ENCODE measurements around the gene RUNX3. TPM values are rescaled to one million over a fixed set of nuclear protein-coding genes. Genes with fewer than 3 reads are reported as not detected.
"Not testable (repeated sequence)": the region's sequence is repeated elsewhere in the genome, so short reads cannot be mapped to it uniquely, and the experiment has no call there.

RUNX3 gene
- total and polyA plus RNA-seq, 2 donors = 0.37 to 2.5 TPM

DNA sequence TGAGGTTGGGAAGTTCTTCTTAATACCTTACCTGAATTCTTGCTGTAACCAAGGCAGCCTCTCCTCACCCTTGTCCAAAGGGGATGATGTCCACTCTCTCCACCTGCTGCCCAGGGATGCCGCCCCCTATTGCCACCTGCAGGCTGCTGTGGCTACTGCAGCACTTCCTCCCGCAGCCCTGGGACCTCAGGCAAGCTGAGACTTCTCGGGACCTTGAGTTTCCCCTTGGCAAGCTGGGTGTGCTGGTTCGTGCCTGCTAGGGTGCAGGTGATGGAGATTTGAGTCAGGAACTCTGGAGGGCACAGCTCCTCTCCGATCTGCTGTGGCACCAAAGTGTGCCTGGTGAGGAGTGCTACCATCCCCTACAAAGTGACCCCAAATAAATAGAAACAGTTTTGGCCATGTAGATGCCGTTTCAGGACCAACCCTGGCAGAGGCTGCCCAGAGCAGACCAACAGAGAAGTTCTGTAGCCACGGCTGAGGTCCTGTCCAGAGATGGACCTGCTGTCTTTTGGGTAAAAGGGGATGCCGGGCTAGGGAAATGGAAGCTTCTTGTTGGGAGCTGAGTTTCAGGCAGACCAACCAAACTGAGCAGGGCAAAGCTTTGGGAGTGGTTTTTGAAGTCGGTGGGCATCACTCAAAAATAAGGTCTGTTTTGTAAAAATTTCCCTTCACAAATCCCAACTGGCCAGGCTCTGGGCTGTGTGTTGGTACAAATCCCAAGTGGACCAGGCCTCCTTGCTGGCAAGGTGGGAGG is 31.7 kb downstream of the RUNX3 start:
- H3K36me3 ChIP-seq (ENCODE audit: insufficient read depth) = no peaks in the 10 kb centered on the region
- H3K27ac ChIP-seq (ENCODE audit: low read depth) = no peak overlapping the region
- no peaks in the 10 kb centered on the region for H3K4me1 ChIP-seq (ENCODE audit: insufficient read depth)
- no peak for DNase-seq (ENCODE audit: extremely low spot score)
- H3K4me3 ChIP-seq (ENCODE audit: low read depth, low read length) = no peak overlapping the region
- 37% methylated on average over 9 of the region's 9 CpGs for WGBS

DNA sequence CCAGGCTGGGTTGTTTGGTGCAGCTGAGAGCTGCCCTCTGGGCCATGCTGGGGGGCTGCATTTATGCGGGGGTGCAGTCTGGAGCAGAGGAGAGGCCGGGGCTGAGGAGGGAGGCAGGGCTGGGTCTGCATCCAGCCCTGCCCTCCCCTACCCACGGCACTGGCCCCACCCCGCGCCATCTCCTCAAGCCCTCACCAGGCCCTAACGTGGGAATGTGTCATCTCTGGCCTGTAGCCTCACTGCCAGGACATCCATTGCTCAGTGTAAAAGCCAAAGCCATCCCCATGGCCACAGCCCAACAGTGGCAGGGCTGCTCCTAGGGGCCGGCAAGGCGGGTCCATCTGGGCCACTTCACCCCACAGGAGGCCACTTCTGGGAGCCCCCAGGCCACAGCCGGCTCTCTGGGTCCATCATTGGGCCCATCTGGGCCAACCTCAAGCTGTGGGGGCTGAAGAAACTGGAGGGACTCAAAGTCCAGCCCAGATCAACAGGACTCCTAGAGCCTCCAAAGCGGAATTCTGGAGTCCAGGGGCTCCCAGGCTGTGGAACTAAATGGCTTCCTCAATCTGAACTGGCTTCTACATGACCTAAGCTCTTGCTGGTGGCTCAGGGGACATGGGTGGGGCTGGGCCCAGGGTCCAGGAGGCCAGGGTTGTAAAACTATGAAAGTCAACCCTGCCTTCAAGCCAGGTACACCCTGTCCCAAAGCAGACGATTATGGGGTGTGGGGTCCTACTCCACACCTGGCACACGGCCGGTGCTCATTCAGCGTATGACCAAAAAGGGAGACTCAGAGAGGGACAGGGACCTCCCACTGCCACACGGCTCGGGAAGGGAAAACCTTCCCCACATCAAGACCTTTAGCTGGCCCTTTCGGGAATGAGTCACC is 32.6 kb downstream of the RUNX3 start:
- H3K27ac ChIP-seq (ENCODE audit: low read depth) = no peak overlapping the region
- H3K36me3 ChIP-seq (ENCODE audit: insufficient read depth) = no peaks in the 10 kb centered on the region
- WGBS = 74% methylated on average over 17 of the region's 17 CpGs
- no peak for DNase-seq (ENCODE audit: extremely low spot score)
- H3K4me1 ChIP-seq (ENCODE audit: insufficient read depth) = no peaks in the 10 kb centered on the region
- no peak overlapping the region for H3K4me3 ChIP-seq (ENCODE audit: low read depth, low read length)

DNA sequence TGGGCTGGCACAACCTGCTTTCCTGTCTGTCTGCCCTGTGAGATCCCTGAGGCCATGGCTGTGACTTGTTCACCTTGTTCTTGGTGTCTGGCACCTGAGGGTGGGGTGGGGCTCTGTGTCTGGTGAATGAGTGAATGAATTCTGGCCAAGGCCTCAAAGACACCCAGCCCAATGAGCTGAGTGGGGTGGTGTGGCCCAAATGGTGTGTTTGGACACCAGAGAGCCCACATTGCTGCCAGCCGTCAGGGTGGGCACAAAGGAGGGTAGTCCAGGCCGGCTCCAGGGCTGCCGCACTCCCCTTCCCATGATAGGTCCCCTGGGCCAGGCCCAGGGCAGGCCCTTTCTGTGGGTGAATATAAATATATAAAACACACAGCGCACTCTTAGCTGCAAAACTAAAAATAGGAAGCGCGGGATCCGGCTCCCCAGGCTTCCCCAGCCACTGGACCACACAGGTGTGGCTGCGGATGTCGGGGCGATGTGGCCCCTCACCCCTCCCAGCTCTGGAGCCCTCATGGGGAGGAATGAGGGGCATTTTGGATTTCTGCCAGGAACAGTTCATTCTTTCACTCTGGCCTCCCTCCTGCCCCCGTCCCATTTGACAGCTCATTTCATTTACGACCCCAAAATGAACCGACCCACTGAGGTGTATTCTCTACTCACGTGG is 33.3 kb downstream of the RUNX3 start:
- WGBS = 66% methylated on average over 14 of the region's 14 CpGs
- H3K27ac ChIP-seq (ENCODE audit: low read depth) = no peak overlapping the region
- no peaks in the 10 kb centered on the region for H3K4me1 ChIP-seq (ENCODE audit: insufficient read depth)
- DNase-seq (ENCODE audit: extremely low spot score) = no peak
- no peak overlapping the region for H3K4me3 ChIP-seq (ENCODE audit: low read depth, low read length)
- H3K36me3 ChIP-seq (ENCODE audit: insufficient read depth) = no peaks in the 10 kb centered on the region

DNA sequence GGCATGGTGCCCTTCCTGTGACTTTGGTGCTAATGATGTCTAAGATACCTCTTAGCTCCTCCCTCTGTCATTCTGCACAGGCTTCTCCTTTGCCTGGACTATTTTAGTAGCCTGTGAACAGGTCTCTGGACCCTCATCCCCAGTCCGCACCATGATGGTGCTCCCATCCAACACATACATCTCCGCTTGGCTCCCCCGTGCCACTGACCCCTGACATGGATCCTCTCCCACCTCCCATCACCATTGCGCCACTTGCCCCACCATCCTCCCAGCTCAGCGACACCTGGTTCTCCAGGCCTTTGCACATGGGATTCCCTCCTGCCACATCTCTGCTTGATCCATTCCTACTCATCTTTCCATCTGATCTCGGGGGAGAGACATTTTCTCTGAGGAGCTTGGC is 33.9 kb downstream of the RUNX3 start:
- Histone ChIP-seq H3K4me3 (ENCODE audit: low read depth, low read length) (no peak overlapping the region), H3K27ac (ENCODE audit: low read depth) (no peak overlapping the region), H3K4me1 (ENCODE audit: insufficient read depth) (no peaks in the 10 kb centered on the region), H3K36me3 (ENCODE audit: insufficient read depth) (no peaks in the 10 kb centered on the region)
- DNase-seq (ENCODE audit: extremely low spot score) = no peak
- 95% methylated on average over 6 of the region's 6 CpGs for WGBS

DNA sequence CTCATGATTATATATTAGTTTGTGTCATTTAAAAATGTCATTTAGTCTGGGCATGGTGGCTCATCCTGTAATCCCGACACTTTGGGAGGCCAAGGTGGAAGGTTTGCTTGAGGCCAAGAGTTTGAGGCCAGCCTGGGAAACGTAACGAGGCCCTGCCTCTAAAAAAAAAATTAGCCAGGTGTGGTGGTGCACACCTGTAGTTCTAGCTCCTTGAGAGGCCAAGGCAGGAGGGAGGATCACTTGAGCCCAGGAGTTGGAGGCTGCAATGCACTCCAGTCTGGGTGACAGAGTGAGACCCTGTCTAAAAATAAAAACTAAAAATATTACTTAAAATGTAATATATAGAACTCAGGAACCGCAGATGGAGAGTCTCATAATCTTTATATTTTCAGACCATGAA is 34.6 kb downstream of the RUNX3 start:
- no peak overlapping the region for H3K4me3 ChIP-seq (ENCODE audit: low read depth, low read length)
- no peaks in the 10 kb centered on the region for H3K4me1 ChIP-seq (ENCODE audit: insufficient read depth)
- no peak for DNase-seq (ENCODE audit: extremely low spot score)
- no peaks in the 10 kb centered on the region for H3K36me3 ChIP-seq (ENCODE audit: insufficient read depth)
- H3K27ac ChIP-seq (ENCODE audit: low read depth) = no peak overlapping the region
- WGBS = 86% methylated on average over 4 of the region's 4 CpGs

DNA sequence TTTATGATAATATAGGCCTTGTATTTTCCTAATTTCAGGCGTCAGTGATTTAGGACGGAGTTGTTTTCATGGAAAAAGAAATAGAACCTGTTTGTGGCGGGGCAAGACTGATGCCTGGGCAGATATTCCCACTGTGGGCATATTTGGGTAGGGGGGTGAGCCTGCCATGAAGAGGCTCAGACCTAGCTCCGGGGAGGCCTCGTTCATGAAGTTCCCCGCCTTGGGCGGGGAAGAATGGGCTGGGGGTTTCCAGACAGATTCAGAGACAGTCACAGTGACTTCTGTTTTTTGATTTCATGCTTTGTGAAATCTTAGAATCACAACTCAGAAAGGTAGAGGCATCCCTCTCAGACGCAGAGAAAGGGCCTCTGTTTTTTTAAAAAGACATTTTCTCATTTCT is 36.1 kb downstream of the RUNX3 start:
- Histone ChIP-seq H3K27ac (ENCODE audit: low read depth) (no peak overlapping the region), H3K4me1 (ENCODE audit: insufficient read depth) (no peaks in the 10 kb centered on the region), H3K4me3 (ENCODE audit: low read depth, low read length) (no peak overlapping the region), H3K36me3 (ENCODE audit: insufficient read depth) (no peaks in the 10 kb centered on the region)
- DNase-seq (ENCODE audit: extremely low spot score) = no peak
- 77% methylated on average over 8 of the region's 8 CpGs for WGBS

DNA sequence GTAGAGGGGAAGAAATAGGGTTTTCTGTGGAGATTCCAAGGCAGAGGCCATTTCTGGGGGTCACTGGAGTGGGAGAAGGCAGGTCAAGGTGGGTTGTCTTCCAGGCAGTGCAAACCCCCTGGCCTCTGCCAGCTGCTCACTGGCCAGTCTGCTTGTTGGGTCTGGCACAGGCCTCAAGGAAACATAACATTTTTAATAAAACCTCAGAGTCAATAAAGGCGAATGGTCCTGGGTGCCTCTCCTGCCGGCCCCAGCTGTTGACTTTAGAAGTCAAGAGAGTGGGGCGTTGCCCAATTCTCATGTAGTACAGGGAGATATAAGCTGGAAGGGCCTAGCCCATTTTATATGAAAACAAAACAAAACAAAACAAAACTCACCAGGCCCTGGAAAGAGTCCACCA is 36.6 kb downstream of the RUNX3 start:
- H3K4me1 ChIP-seq (ENCODE audit: insufficient read depth) = no peaks in the 10 kb centered on the region
- 62% methylated on average over 3 of the region's 3 CpGs for WGBS
- H3K4me3 ChIP-seq (ENCODE audit: low read depth, low read length) = no peak overlapping the region
- H3K27ac ChIP-seq (ENCODE audit: low read depth) = no peak overlapping the region
- DNase-seq (ENCODE audit: extremely low spot score) = no peak
- H3K36me3 ChIP-seq (ENCODE audit: insufficient read depth) = no peaks in the 10 kb centered on the region

DNA sequence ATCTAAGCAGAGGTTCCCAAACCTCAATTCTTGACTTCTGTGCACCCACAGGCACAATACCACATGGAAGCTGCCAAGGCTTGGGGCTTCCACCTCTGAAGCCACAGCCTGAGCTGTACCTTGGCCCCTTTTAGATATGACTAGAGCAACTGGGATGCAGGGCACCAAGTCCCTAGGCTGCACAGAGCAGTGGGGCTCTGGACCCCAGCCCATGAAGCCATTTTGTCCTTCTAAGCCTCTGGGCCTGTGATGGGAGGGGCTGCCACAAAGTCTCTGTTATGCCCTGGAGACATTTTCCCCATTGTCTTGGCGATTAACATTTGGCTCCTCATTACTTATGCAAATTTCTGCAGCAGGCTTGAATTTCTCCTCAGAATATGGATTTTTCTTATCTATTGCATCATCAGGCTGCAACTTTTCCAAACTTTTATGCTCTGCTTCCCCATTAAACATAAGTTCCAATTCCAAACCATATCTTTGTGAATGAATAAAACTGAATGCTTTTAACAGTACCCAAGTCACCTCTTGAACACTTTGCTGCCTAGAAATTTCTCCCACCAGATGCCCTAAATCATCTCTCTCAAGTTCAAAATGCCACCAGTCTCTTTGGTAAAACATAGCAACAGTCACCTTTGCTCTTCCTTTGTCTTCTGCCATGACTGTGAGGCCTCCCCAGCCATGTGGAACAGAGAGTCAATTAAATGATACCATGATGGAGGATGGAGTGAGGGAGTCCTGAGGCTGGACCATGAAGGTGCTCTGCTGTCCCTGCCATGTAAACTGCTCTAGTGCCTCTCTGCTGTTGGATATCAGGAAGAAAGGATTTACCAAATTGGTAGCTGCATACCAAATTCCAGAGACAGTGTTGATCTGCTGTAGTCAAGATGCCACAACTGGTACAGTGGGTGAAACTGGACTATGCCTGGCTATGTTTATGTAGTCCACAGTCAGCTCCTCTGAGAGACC is 37.6 kb downstream of the RUNX3 start:
- Histone ChIP-seq H3K36me3 (ENCODE audit: insufficient read depth) (no peaks in the 10 kb centered on the region), H3K27ac (ENCODE audit: low read depth) (no peak overlapping the region), H3K4me1 (ENCODE audit: insufficient read depth) (no peaks in the 10 kb centered on the region), H3K4me3 (ENCODE audit: low read depth, low read length) (no peak overlapping the region)
- WGBS = 81% methylated on average over 1 of the region's 1 CpG
- no peak for DNase-seq (ENCODE audit: extremely low spot score)

DNA sequence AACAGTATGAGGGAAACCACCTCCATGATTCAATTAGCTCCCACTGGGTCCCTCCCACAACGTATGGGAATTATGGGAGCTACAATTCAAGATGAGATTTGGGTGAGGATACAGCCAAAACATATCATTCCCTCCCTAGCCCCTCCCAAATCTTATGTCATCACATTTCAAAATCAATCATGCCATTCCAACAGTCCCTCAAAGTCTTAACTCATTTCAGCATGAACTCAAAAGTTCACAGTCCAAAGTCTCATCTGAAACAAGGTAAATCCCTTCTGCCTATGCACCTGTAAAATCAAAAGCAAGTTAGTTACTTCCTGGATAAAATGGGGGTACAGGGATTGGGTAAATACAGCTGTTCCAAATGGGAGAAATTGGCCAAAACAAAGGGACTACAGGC is 38.7 kb downstream of the RUNX3 start:
- not testable (repeated sequence) for H3K4me3 ChIP-seq (ENCODE audit: low read depth, low read length); H3K27ac ChIP-seq (ENCODE audit: low read depth); DNase-seq (ENCODE audit: extremely low spot score); H3K4me1 ChIP-seq (ENCODE audit: insufficient read depth); H3K36me3 ChIP-seq (ENCODE audit: insufficient read depth)
- 62% methylated on average over 1 of the region's 1 CpG for WGBS

DNA sequence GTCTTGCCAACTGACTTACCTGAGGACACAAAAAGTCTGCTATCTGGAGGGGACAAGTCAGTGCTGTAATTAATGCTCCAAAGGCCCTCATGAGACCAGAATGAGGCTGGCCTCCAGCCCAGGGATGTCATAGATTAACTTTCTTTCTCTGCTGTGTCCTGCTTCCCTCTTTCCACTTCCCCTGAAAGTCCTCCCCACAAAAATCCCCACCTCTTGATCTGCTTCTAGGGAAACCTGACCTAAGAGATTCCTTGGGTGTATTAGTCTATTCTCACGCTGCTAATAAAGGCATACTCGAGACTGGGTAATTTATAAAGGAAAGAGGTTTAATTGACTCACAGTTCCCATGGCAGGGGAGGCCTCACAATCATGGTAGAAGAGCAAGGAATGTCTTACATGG is 39.2 kb downstream of the RUNX3 start:
- H3K4me1 ChIP-seq (ENCODE audit: insufficient read depth) = no peaks in the 10 kb centered on the region
- no peak for DNase-seq (ENCODE audit: extremely low spot score)
- H3K36me3 ChIP-seq (ENCODE audit: insufficient read depth) = no peaks in the 10 kb centered on the region
- 90% methylated on average over 2 of the region's 2 CpGs for WGBS
- no peak overlapping the region for H3K27ac ChIP-seq (ENCODE audit: low read depth)
- H3K4me3 ChIP-seq (ENCODE audit: low read depth, low read length) = no peak overlapping the region

DNA sequence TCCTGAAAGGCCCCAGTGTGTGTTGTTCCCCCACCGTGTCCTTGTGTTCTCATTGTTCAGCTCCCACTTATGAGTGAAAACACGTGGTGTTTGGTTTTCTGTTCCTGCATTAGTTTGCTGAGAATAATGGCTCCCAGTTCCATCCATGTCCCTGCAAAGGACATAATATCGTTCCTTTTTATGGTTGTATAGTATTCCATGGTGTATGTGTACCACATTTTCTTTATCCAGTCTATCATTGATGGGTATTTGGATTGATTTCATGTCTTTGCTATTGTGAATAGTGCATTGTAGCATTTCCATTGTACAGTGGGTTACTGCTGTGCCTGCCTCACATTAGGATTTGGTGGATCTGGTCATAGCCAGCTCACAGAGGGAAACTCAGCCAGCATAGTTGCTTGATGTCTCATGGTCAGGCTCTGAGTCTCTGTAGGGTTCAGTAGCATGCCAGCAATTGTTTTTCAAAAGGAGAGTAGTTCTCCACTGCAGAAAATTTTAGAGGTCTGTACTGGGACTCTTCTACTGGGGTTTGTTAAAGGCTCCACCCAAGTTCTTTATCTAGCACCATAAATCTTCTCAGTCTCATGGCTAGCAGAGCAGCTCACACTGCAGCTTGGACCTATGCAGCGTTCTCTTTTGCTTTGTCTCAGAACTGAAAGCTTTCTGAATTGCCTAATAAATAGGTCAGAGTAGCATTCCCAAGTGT is 41.0 kb downstream of the RUNX3 start:
- DNase-seq (ENCODE audit: extremely low spot score) = no peak

DNA sequence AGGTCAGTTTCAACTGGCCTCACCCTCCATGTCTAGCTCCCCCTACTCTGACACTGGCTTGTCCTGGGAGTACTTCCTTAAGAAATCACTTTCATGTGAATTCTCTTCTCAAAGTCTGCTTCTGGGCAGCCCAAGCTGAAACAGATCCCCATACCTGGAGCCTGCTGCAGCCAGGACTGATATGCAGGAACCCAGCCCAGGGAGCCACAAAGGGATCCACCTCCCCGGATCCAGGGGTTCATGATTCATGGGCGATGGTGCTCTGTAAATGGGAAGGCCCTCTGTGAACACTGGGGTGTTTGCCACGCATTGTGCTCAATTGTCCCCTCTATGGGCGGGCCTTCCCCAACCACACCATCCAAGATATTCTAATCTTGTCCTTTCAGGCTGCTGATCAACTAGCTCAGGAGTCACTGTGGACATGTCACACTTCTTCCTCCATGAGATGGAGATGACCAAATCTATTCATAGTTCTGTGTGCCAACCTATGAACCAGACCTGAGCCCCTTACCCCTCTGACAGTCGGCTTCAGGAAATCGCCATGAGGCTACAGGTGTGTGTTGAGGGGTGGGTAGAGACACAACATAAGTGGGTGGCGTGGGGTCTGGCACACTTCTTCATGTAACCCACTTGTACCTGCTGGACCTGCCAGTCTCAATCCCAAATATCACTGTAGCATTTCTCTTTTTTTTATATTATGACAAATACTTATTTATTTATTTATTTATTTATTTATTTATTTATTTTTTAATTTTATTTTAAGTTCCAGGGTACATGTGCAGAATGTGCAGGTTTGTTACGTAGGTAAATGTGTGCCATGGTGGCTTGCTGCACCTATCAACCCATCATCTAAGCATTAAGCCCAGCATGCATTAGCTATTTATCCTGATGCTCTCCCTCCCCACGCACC is 41.8 kb downstream of the RUNX3 start:
- H3K4me3 ChIP-seq (ENCODE audit: low read depth, low read length) = no peak overlapping the region
- DNase-seq (ENCODE audit: extremely low spot score) = no peak
- no peaks in the 10 kb centered on the region for H3K4me1 ChIP-seq (ENCODE audit: insufficient read depth)
- no peaks in the 10 kb centered on the region for H3K36me3 ChIP-seq (ENCODE audit: insufficient read depth)
- 91% methylated on average over 9 of the region's 9 CpGs for WGBS
- H3K27ac ChIP-seq (ENCODE audit: low read depth) = no peak overlapping the region

More for the DNA sequence above, 41.0 kb downstream of the RUNX3 start:
- Histone ChIP-seq H3K4me3 (ENCODE audit: low read depth, low read length) (no peak overlapping the region), H3K36me3 (ENCODE audit: insufficient read depth) (no peaks in the 10 kb centered on the region), H3K27ac (ENCODE audit: low read depth) (no peak overlapping the region), H3K4me1 (ENCODE audit: insufficient read depth) (no peaks in the 10 kb centered on the region)
- 77% methylated on average over 4 of the region's 4 CpGs for WGBS
